Stimulated activated naive CD8-positive, alpha-beta T cell treated with anti-CD3 and anti-CD28 coated beads, Interleukin-15, Interleukin-2, amounts not matched to agents 100 ng/mL and 50 ng/mL, for 24 hours (primary cell): ENCODE results near the gene WFS1.

Source experiments
- H3K27ac Mint-ChIP-seq: one replicate; pipeline ENCODE4 v1.8.0; 2021; ENCODE audit warnings: mild to moderate bottlenecking, mixed read lengths
- H3K27me3 Mint-ChIP-seq: one replicate; pipeline ENCODE4 v1.8.0; 2021; ENCODE audit warnings: mixed read lengths
- H3K36me3 Mint-ChIP-seq: one replicate; pipeline ENCODE4 v1.8.0; 2021; ENCODE audit warnings: low read depth, mixed read lengths
- H3K4me1 Mint-ChIP-seq: one replicate; pipeline ENCODE4 v1.8.0; 2021; ENCODE audit warnings: low read depth, mixed read lengths
- H3K4me3 Mint-ChIP-seq: one replicate; pipeline ENCODE4 v1.8.0; 2021; ENCODE audit warnings: mild to moderate bottlenecking, mixed read lengths
- H3K9me3 Mint-ChIP-seq: one replicate; pipeline ENCODE4 v1.8.0; 2021; ENCODE audit warnings: mixed read lengths

WFS1 gene

DNA sequence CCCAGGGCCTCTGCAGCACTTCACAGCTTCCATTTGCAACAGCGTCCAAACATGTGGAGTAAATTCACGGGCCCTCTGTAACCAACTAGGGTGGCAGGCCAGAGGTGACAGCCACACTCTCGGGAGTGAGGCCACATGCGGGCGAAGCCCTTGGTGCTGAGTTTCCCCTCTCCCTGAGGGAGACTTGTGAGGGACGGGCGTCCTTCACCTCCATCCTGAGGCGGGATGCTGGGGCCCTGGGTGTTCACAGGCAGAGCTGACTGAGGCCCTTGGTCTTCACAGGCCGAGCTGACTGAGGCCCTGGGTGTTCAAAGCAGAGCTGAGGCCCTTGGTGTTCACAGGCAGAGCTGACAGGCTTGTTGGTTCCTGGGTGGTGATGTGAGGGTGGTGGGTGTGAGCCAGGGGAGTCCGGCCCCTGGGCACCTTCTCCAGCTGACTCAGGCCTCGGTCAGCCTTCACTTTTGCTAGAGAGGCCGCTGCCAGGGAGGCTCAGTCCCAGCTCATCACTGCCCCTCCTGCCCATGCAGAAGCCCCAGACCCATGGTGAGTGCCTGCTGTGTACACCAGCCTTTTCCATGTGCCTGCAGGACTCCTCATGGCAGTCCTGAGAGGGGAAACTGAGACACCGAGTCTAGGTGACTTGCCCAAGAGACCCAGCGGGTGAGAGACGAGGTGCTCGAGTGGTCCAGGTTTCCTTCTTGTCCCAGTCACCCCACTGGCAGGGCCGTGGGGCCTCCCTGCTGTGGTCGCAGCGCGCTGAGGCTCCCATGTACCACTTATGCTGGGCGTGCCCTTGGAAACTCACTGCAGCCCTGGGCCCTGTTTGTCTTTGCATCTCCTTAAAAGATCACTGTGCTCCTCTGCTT, 8.5 kb downstream of the WFS1 start:
- Mint-ChIP-seq H3K9me3 (no peaks in the 10 kb centered on the region), H3K36me3 (no peaks in the 10 kb centered on the region), H3K4me1 (peaks cover 14% of the 10 kb centered on the region), H3K27ac (no peak overlapping the region), H3K4me3 (no peak overlapping the region), H3K27me3 (no peaks in the 10 kb centered on the region)

DNA sequence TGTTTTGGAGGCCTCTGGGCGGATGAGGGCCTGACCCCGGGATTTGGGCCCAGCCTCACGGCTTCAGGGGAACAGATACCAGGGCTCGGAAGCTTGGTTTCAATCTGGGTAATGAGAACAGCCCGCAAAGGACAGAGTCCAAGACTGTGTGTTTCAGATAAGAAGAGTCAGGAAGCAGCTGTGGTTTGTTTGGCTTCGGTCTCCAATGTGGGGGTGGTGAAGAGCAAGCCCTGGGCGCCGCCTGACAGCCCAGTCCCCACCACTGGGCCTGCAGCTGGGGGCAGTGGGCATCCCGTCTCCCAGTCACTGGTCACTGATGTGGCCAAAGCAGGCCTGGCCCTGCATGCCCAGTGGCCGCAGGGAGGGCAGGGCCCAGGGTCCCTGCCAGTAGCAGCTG, 9.1 kb downstream of the WFS1 start:
- Mint-ChIP-seq H3K27me3 (no peaks in the 10 kb centered on the region), H3K36me3 (no peaks in the 10 kb centered on the region), H3K27ac (no peak overlapping the region), H3K4me1 (peaks cover 14% of the 10 kb centered on the region), H3K9me3 (no peaks in the 10 kb centered on the region), H3K4me3 (no peak overlapping the region)

DNA sequence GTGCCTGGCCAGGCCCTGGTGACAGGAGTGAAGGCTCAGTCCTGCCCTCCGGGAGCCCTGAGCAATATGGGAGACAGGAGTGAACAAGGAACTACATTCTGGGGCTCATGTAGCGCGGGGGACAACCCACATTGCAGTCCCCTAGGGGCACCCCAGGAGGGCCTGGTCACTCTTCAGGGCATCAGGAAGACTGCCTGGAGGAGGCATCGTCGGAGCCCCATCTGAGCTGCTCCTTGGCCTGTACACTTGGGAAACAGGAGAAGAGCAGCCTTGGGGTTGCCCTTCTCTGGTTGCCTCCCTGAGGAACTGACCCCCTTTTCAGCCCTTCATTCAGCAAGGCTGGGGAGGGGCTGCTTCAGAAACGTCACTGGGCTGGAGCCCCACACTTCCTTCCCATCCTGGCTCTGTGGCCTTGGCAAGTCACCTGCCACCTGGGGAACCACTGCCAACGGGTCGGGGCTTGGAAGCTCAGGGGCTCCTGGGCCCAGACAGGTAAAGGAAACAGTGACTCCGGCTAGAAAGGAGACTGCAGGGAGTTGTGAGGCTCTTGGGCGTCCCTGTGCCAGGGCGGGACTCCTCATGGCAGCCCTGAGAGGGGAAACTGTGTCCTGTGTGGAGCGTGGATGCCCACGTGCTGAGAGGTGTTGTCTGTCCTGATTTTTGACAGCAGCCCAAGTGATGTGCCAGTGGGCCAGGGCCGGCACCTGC, 10.1 kb downstream of the WFS1 start:
- peaks cover 14% of the 10 kb centered on the region for H3K4me1 Mint-ChIP-seq
- H3K36me3 Mint-ChIP-seq, result no peaks in the 10 kb centered on the region
- H3K9me3 Mint-ChIP-seq, result no peaks in the 10 kb centered on the region
- no peak overlapping the region for H3K4me3 Mint-ChIP-seq
- no peaks in the 10 kb centered on the region for H3K27me3 Mint-ChIP-seq
- no peak overlapping the region for H3K27ac Mint-ChIP-seq

DNA sequence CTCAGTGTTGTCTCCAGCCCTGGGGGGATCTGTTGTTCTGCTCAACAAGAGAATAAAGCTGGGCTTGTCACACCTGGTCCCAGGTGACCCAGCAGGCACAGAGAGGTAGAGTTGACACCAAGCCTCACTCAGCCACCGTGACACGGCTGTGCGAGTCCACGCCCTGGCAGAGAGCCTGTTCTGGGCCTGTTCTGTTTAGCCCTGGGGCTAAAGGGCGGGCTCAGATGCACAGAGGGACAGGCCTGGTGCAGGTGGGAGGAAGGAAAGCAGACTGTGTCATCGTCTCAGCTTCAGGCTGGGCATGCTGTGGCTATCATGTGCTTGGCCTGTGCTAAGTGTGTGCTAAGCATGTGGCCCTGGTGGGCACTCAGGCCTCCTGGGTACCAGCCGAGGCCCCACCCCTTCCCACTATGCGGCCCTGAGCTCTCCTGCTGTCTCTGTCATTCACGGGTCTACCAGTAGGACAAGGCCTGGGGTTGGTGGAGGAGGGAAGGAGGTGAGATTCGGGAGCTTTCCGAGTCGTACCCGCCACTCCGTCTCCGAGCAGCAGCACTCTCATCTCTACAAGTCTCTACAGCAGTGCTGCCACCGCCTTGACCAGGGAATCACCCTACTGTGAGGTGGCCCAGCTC, 10.8 kb downstream of the WFS1 start:
- no peak overlapping the region for H3K4me3 Mint-ChIP-seq
- H3K9me3 Mint-ChIP-seq, result no peaks in the 10 kb centered on the region
- no peaks in the 10 kb centered on the region for H3K36me3 Mint-ChIP-seq
- H3K4me1 Mint-ChIP-seq, result peaks cover 14% of the 10 kb centered on the region
- H3K27ac Mint-ChIP-seq, result no peak overlapping the region
- H3K27me3 Mint-ChIP-seq, result no peaks in the 10 kb centered on the region

DNA sequence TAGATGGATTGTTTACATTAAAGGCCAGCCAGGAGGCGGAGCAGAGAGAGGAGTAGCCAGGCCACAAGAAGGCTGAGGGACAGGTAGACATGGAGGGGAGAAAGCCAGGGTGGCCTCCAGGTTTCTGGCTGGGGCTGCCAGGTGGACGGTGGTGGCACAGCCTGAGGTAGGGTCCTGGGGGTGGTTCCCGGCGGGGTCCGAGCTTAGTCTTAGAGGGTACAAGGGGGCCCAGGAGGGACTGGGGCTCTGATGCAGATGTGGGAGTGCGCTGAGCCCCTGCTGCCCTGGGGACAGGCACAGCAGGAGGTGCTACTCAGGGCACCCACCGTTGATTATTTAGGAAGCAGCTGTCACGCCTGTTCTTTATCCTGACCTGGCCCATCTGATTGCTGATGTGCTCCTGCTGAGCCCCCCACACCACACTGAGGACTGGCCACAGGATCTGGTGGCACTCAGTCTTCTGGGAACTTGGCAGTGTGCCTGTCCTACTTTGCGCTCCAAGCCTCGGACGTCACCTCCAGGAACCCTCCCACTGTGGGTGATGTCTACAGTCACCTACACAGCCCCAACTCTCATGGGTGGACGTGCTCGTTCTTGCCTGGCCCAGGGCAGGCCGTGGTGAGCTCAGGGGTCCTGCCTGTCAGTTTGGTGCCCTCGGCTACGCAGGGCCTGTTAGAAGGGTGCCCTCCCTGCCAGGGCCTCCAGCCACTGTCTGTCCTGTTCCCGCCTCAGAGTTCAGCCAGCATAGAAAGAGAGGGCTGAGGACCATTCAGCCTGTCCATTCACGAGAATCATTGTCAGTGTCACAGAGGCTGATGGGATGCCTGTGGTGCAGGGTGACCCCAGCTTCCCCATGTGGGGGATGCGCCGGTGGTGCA, 12.0 kb downstream of the WFS1 start:
- Mint-ChIP-seq H3K27ac (no peak overlapping the region), H3K4me3 (no peak overlapping the region), H3K9me3 (no peaks in the 10 kb centered on the region), H3K4me1 (peaks cover 14% of the 10 kb centered on the region), H3K27me3 (no peaks in the 10 kb centered on the region), H3K36me3 (no peaks in the 10 kb centered on the region)

DNA sequence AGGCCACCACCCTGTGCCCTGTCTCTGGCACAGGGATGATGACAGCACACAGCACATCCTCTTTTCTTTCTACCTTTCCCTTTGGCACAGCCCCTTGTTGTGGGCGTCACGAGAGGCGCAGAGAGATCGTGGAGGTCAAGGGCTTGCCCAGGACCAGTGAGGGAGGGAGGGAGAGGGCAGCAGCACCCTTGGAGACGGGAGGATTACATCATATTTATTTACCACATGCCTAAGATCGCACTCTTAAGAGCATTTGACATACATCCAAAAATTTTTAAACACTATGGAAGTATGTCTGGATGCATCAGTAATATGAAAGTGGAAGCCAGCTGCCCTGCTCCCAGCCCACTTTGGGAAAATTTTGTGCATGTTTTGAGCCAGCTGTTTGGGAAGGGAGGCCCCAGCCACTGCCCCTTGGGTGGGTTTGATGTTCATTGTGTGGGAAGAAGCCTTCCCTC, 12.7 kb downstream of the WFS1 start:
- Mint-ChIP-seq H3K9me3 (no peaks in the 10 kb centered on the region), H3K4me3 (no peak overlapping the region), H3K4me1 (peaks cover 14% of the 10 kb centered on the region), H3K27ac (no peak overlapping the region), H3K27me3 (no peaks in the 10 kb centered on the region), H3K36me3 (no peaks in the 10 kb centered on the region)

DNA sequence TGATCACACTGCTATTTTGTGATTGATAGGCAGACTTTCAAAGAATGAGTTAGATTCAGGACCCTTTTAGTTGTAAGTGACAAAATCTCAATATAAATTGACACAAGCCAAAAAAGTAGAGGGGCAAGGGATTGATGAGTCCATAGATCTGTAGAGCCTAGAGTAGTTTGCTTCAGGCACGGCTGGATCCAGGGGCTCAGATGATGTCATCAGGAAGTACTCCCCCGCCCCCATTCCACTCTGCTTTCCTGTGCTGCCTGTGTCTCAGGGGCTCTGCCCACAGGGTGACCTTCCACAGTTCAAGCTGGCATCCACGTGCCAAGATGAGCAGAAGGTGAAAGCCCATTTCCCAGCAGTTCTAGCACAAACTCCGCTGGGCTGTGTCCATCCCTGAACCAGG, 13.6 kb downstream of the WFS1 start:
- Mint-ChIP-seq H3K27ac (no peak overlapping the region), H3K9me3 (no peaks in the 10 kb centered on the region), H3K27me3 (no peaks in the 10 kb centered on the region), H3K4me3 (no peak overlapping the region), H3K36me3 (no peaks in the 10 kb centered on the region), H3K4me1 (peaks cover 10% of the 10 kb centered on the region)

DNA sequence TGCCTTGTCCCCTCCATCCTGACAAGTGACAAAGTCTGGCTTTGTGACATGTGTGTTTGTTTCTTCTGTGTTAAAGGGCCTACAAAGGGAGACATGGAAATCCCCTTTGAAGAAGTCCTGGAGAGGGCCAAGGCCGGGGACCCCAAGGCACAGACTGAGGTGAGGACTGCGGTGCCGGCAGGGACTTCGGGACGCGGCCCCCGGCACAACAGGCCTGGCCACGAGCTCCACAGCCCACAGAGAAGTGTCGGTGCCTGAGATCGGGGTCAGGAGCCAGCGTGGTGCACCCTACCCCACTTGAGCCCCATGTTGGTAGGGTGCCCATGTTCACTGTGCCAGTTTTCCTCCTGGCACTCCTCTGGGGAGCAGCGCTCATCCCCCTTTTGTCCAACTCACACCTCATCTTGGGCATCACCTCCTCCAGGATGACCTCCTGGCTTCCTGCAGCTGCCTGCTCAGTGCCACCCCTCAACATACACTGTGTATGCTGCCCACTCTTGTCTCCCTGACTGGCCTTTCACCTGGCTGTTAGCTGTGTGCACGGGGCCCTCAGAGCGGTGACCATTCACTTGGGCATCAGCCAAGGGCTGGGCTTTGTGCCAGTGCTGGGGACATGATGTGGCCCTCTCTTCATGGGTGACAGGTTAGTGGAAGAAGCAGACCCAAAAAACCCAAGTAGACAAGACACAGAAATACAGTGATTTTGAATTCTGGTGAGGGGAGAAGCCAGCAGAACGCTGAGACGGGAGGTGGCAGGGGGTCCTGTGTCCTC, 17.6 kb downstream of the WFS1 start:
- H3K4me1 Mint-ChIP-seq, result no peaks in the 10 kb centered on the region
- no peaks in the 10 kb centered on the region for H3K36me3 Mint-ChIP-seq
- no peak overlapping the region for H3K4me3 Mint-ChIP-seq
- no peak overlapping the region for H3K27ac Mint-ChIP-seq
- H3K9me3 Mint-ChIP-seq, result no peaks in the 10 kb centered on the region
- H3K27me3 Mint-ChIP-seq, result no peaks in the 10 kb centered on the region

DNA sequence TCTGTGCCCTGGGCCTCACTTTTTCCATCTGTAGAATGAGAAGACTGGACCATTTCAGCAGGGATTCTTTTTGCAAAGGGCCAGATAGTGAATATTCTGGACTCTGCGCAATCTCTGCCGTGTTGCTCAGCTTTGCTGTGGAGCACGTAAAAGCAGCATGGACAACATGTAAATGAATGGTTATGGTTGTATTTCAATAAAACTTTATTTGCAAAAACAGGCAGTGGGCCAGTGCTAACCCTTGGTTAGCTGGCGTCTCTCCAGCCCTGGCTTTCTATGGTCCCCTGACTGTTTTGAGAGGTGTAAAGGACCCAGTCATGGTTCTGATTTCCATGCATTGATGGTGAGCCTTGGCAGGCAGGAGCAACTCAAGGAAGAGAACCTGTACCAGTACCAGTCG, 18.7 kb downstream of the WFS1 start:
- H3K9me3 Mint-ChIP-seq, result no peaks in the 10 kb centered on the region
- no peak overlapping the region for H3K27ac Mint-ChIP-seq

DNA sequence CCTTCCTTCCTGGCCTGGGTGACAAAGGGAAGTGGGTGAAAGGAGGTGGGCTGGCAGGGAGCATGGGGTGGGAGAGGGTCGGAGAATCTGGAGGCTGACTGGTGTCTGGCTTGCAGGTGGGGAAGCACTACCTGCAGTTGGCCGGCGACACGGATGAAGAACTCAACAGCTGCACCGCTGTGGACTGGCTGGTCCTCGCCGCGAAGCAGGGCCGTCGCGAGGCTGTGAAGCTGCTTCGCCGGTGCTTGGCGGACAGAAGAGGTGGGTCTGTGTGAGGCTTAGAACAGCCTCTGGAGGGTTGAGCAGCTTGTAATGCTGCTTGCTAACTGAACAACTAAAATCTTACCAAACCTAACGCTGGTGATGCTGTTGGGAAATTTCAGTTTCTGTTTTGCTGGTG, 19.2 kb downstream of the WFS1 start:
- H3K4me3 Mint-ChIP-seq, result no peak overlapping the region
- H3K36me3 Mint-ChIP-seq, result no peaks in the 10 kb centered on the region
- no peak overlapping the region for H3K27ac Mint-ChIP-seq

More for the DNA sequence above, 18.7 kb downstream of the WFS1 start:
- Mint-ChIP-seq H3K4me1 (no peaks in the 10 kb centered on the region), H3K36me3 (no peaks in the 10 kb centered on the region), H3K27me3 (no peaks in the 10 kb centered on the region), H3K4me3 (no peak overlapping the region)

DNA sequence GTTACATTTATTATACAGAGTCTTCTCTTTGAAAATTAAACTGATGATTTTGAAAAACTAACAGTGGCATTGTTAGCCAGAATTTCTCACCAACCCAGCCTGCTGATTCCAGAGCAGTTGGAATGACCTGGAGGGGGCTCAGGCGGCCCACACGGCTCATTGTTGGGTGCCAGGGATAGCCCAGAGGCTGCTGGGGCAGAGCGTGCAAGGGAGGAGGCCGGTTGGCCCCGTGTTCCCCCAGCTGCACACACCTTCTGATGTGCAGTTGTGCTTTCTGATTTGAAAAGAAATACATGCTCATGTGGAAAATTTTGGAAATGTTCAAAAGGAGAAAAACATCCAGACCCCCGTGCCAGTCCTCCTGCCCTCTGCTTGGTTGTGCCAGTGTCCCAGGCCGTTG, 20.6 kb downstream of the WFS1 start:
- Mint-ChIP-seq H3K4me3 (no peak overlapping the region), H3K36me3 (no peaks in the 10 kb centered on the region), H3K27me3 (no peaks in the 10 kb centered on the region), H3K27ac (no peak overlapping the region), H3K4me1 (no peaks in the 10 kb centered on the region), H3K9me3 (no peaks in the 10 kb centered on the region)

More for the DNA sequence above, 19.2 kb downstream of the WFS1 start:
- Mint-ChIP-seq H3K4me1 (no peaks in the 10 kb centered on the region), H3K9me3 (no peaks in the 10 kb centered on the region), H3K27me3 (no peaks in the 10 kb centered on the region)

DNA sequence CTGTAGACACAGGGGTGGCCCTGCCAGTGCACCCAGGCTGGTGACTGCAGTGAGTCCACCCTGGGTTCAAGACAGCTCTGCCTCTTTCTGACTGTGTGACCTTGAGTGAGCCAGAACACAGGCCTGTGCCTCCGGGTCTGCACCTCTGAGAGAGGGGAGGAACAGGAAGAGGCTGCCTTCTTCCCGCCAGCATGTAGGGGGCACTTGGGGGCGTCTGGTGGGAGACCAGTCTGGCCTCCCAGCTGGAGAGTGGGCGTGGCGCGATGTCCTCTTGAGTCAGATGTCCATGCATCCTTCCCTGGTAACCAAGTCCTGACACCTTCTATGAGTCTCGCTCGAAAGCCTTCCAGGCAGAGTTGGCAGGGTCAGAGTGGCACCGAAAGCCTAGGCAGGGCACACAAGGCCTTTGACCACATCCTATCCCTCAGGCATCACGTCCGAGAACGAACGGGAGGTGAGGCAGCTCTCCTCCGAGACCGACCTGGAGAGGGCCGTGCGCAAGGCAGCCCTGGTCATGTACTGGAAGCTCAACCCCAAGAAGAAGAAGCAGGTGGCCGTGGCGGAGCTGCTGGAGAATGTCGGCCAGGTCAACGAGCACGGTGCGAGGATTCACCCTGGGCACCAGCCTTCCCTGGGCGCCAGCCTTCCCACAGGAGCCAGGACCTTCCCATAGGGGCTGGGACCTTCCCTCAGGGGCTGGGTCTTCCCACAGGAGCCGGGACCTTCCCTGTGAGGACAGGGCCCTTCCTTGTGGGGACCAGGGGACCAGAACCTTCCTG, 21.3 kb downstream of the WFS1 start:
- H3K27ac Mint-ChIP-seq, result no peak overlapping the region
- no peaks in the 10 kb centered on the region for H3K4me1 Mint-ChIP-seq
- no peak overlapping the region for H3K4me3 Mint-ChIP-seq
- no peaks in the 10 kb centered on the region for H3K9me3 Mint-ChIP-seq
- H3K36me3 Mint-ChIP-seq, result no peaks in the 10 kb centered on the region
- H3K27me3 Mint-ChIP-seq, result no peaks in the 10 kb centered on the region

DNA sequence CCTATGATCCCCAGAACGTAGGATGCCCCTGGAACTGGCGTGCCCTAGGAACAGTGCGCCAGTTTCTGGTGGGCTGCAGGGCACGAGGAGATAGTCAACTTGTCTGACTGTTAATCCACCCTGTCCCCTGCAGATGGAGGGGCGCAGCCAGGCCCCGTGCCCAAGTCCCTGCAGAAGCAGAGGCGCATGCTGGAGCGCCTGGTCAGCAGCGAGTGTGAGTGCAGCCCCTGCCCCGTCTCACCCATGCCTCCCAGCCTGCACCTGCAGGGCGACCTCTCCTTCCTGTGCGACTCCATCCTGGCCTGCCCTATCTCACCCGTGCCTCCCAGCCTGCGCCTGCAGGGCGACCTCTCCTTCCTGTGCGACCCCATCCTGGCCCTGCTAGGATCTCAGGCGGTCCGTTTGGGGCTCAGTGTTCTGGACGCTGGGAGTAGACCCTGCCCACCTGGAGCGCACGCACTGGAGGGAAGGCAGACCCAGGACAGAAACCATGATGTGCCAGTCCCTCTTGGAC, 22.2 kb downstream of the WFS1 start:
- H3K27me3 Mint-ChIP-seq, result no peaks in the 10 kb centered on the region
- no peak overlapping the region for H3K27ac Mint-ChIP-seq
- no peaks in the 10 kb centered on the region for H3K4me1 Mint-ChIP-seq
- no peaks in the 10 kb centered on the region for H3K9me3 Mint-ChIP-seq
- H3K4me3 Mint-ChIP-seq, result no peak overlapping the region
- H3K36me3 Mint-ChIP-seq, result no peaks in the 10 kb centered on the region
